SK-N-DZ (cell line): ENCODE data around the gene MYRIP.
"Not testable (repeated sequence)": the region's sequence is repeated elsewhere in the genome, so short reads cannot be mapped to it uniquely, and the experiment has no call there.

Experiments
- DNase-seq: peaks from one replicate; pipeline ENCODE4 v3.0.0-alpha.2; 2015; ENCODE audit warnings: low spot score

Gene MYRIP

GRCh38 chr3:40035177-40035576 is 225.8 kb downstream of the MYRIP start:
- DNase-seq, result no peak

DNA sequence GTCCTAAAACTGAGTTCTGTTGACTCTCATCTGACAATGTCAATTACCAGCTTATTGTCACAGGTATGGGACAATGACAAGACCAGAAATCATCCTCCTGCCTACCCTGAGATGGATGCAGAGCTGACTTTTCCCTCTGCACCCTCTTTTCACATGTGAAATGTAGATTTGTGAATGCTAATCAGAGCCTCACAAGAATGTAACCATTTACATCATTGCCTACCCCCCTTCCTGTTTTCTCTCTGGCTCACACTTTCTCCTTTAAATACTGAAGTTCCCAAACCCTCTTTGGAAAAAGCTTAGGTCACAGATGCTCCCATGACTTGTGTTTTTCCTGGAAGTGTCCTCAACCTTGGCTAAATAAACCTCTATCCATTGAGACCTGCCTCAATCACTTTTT is 228.2 kb downstream of the MYRIP start:
- DNase-seq, result no peak

- DNase-seq, result no peak
Observed at GRCh38 chr3:40042752-40043443, 233.5 kb downstream of the MYRIP start.

DNA sequence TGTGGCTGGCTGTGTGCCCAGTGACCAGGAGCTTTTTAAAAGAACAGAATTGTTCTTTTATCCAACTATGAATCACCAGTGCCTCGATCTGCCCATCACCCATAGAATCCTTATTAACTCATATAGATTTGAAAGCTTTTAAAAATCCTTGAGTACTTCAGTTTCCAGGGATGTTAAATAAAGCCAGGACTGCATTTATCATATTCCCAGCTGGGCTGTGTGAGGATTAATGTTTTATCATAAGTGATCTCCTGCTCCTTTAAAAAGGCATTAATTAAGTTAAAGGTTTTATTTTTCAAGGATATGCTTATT is 234.0 kb downstream of the MYRIP start:
- DNase-seq, result no peak

DNA sequence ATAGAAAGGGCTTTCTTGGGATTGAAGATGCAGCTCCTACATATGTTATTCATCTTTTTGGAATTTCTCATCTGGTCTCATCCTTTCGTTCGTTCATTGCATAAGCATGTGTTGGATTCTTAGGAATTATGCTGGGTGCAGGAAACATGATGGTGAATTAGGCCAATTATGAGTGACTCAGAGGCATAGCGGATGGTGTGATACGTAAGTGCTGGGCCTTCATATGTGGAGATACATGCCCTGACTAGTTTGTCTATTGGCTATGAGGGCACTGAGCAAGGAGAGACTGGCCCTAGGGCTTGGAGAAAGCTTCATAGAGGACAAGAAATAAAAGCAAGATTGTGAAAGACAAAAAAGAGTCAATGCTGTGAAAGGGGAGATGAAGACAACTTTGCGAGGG is 235.1 kb downstream of the MYRIP start:
- DNase-seq, result no peak

DNA sequence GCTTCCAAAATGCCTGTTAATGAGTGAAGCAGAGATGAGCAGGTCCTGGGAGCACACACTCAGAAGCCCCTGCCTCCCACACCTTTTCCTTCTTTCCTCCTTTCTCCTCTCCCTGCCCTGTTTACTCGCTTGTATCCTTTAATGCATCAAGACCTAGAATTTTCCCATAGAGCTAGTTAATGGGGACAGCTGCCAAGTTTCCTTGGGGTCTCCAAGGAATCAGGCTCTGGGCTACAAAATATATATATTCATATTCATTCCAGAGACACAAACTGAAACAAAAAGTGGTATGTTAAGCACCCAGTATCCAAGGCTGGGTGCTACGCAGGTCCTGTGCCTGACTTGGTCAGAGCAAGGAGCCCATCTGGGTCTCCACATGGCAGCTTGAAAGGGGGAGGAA is 235.6 kb downstream of the MYRIP start:
- no peak for DNase-seq

DNA sequence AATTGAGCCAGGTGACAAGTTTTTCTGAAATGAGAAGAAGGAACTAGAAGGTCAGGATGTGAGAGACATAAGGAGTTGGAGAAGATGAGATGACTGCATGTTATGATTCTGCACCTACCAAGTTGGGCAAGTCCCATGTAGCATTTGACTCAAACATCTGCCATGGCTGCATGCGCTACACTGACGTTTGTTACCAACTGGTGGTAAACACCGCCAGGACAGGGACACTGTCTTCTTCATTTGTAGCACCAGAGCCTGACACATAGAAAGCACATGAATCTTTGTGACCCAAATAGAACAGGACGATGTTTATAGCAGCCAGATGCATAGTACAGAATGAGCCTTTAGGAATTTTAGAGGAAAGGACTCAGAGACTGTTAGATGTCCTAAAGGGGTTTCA is 236.7 kb downstream of the MYRIP start:
- no peak for DNase-seq

- DNase-seq, result no peak
Observed at GRCh38 chr3:40047406-40047805, 238.0 kb downstream of the MYRIP start.

- no peak for DNase-seq
Observed at GRCh38 chr3:40053663-40054062, 244.3 kb downstream of the MYRIP start.

DNA sequence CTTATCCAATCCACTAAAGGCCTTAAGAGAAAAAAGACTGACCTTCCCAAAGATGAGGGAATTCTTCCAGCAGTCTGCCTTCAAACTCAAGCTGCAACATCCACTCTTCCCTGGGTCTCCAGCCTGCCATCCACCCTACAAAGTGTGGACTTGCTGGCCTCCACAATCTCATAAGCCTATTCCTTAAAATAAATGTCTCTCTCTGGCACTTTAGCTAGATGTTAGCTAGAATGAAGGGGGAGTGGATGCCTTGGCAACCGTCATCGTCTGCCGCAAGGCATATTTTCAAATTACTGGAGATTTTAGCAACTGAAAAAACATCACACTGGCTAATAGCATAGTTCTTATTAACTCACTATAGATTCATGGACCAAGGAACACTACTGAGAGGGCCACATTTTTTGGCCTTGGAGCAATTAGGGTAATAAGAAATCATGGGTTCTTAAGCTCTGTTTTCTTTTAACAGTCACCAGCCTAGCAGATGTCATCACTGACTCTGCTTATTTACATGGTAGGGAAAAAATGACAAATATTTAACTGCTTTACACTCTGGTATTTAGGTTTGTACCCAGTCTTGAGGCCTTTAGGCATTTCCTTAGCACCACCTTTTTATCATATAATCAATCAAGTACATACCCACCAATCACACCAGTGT is 245.3 kb downstream of the MYRIP start:
- no peak for DNase-seq

GRCh38 chr3:40055361-40055760 is 246.0 kb downstream of the MYRIP start:
- DNase-seq, result no peak

DNA sequence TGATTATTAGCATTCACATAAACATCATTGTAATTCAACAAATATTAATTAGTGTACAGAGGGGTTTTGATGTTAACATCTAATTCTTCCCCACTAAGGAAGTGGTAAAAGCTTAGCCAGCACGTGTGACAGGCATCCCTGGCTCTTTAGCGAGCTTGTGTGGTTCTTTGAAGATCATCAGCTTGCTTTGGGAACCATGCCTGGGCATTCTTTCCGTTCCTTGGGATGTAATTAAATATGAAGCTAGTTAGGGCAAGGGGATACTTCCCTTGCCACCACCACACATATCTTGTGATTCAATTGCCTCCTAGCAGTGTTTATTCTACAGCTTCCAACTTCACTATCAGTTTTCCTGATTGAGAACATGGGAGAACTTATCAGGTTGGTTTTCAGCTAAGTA is 246.5 kb downstream of the MYRIP start:
- no peak for DNase-seq

DNA sequence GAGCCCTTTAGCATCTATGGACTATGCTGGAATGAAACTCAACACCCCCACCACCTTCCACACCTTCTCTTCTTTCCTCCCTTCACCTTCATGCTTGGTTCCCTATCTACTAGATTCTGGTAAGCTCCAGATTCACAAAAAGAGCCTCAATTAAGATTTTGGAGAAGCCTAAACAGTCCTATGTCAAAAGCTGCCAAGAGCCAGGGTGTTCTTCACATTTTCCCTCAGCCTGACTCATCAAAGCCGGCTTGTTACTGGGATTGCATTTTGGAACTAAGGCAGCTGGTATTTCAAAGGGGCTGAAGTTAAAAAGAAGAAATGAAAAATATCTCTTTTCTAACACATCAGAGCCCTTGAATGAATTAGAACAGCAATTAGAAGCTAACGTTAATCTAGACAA is 247.7 kb downstream of the MYRIP start:
- no peak for DNase-seq

GRCh38 chr3:40057786-40058185 is 248.4 kb downstream of the MYRIP start:
- no peak for DNase-seq

GRCh38 chr3:40068636-40069035 is 259.2 kb downstream of the MYRIP start:
- DNase-seq, result no peak

DNA sequence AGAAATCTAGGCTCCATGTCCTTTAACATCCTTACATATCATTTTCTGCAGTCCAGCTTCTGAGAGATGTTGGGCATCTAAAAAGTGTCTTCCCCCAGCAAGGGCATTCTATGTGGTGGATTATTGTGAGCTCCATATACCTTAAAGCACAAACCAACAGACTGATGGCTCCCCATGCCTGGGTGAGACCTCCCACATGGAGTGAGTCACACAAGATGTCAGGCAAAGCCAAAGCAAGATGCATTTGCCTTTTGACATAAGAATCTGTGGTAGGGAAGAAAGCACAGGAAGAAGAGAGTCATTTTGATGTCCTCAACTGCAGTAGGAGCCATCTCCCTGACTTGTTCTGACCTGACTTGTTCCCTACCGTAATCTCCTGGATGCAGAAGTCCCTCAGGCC is 261.4 kb downstream of the MYRIP start:
- DNase-seq, result no peak

DNA sequence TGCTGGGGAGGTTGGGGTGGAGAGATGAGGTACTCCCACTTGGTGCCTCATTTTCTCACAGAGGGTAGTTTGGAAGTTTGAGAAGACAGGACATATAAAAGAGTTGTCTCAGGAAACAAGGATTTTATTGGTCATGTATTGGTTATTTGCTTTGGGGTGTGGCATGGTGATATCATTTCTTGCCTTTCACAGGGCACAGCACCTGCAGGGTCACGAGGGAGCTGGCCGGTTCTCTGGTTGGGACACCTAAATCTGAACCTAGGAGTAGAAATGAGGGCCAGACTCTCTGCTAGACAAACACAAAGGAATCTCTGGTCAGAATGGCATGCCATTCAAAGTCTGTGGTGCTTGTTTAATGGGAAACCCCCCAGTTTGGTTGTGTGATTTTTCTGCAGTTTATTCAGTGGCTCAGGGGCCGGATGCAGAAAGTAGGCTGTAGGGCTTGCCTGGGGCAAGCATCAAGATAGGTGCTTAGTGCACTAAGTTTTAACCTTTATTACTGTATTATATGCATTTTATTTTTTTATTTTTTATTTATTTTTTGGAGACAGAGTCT is 262.4 kb downstream of the MYRIP start:
- DNase-seq, result no peak

- DNase-seq, result no peak
Observed at GRCh38 chr3:40073310-40074007, 264.1 kb downstream of the MYRIP start.

GRCh38 chr3:40077139-40077538 is 267.7 kb downstream of the MYRIP start:
- not testable (repeated sequence) for DNase-seq

DNA sequence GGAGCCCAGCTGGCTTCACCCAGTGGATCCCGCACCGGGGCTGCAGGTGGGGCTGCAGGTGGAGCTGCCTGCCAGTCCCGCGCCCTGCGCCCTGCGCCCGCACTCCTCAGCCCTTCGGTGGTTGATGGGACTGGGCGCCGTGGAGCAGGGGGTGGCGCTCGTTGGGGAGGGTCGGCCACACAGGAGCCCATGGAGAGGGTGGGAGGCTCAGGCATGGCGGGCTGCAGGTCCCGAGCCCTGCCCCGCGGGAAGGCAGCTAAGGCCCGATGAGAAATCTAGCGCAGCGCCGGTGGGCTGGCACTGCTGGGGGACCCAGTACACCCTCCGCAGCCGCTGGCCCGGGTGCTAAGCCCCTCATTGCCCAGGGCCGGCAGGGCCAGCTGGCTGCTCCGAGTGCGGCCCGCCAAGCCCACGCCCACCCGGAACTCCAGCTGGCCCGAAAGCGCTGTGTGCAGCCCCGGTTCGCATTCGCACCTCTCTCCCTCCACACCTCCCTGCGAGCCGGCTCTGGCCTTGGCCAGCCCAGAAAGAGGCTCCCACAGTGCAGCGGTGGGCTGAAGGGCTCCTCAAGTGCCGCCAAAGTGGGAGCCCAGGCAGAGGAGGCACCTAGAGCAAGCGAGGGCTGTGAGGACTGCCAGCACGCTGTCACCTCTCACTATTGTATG is 268.6 kb downstream of the MYRIP start:
- DNase-seq, result not testable (repeated sequence)

DNA sequence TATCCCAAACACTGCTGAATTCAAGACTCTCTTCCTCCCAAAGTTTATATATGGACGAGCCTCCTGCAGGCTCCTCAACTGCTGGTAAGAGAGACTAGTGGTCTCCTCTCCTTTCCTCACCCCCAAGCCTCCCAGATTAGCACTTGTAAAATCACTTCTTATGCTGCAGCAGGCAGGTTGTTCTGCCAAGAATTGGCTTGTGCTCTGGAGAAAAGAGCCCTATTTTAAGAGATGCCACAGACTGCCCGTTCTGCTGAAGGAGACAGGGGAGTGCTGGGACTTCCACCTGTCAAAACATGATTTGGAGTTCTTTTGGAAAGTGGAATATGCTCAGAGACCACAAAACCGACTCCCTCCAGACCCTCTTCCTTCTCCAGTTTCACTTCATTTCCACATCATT is 269.2 kb downstream of the MYRIP start:
- no peak for DNase-seq

GRCh38 chr3:40079203-40079846 is 269.9 kb downstream of the MYRIP start:
- DNase-seq, result no peak
